ENCODE data around the gene VASN.
"Not testable (repeated sequence)": the region's sequence is repeated elsewhere in the genome, so short reads cannot be mapped to it uniquely, and the experiment has no call there.

The VASN gene

DNA sequence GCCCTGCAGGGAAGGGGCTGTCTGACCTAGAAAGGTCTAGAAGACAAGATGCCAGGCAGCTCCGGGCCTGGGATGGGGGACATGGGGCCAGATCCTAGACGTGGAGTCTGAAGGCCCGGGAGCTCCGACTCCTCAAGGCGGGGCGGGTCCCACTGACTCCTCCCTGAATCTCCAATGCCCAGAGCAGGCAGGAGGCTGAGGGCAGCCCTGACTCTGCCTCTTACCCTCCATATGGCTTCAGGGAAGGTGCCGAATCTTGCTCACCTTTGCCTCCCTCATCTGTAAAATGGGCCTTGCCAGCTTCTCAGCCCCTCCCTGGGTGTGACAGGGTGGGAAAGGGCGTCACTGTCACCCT is 14.8 kb downstream of the VASN start:
- DNase-seq = no peak

DNA sequence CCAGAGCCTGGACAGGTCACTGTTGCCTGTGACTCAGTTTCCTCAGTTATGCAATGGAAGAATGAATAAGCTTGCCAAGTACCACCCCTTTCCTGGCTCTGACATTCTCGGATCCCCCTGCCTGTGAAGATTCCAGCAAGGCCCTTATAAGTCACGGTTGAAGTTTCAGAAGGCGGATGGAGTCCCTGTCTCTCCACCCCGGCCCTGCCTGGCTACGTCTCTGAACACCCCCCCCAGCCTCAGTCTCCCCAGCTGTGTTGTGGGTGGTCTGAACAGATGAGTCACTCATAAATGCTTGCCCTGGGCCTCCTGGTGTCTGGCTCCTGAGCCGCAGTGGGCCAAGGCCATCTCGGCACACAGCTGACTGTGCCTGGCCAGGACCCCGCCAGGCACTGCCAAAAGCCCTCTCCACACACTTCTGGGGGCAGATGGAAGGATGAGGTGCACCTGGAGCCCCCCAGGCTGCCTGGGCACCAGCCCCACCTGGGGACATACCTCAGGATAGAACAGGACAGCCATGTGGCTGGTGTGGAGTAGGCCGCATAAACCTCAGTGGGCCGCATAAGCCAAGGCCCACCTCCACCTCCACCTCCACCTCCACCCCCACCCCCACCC is 15.4 kb downstream of the VASN start:
- no peak for DNase-seq

DNA sequence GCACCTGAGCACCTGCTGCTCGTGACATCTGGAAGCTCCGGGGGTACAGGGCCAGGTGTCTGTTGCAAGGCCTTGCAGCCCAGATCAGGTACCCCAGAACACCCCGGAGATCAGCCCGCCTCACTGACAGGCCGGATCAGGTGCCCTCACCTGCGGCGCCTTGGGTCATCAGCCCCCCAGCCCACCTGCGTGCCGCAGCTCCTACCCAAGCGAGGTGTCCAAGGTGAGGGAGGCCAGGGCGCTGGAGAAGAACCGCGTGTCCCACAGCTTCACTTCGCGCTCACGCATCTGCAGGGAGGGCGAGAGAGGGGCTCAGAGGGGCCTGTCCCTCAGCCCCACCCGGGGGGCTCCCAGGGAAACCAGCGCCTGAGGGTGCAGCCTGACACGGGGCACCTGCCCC is 16.1 kb downstream of the VASN start:
- DNase-seq = no peak

DNA sequence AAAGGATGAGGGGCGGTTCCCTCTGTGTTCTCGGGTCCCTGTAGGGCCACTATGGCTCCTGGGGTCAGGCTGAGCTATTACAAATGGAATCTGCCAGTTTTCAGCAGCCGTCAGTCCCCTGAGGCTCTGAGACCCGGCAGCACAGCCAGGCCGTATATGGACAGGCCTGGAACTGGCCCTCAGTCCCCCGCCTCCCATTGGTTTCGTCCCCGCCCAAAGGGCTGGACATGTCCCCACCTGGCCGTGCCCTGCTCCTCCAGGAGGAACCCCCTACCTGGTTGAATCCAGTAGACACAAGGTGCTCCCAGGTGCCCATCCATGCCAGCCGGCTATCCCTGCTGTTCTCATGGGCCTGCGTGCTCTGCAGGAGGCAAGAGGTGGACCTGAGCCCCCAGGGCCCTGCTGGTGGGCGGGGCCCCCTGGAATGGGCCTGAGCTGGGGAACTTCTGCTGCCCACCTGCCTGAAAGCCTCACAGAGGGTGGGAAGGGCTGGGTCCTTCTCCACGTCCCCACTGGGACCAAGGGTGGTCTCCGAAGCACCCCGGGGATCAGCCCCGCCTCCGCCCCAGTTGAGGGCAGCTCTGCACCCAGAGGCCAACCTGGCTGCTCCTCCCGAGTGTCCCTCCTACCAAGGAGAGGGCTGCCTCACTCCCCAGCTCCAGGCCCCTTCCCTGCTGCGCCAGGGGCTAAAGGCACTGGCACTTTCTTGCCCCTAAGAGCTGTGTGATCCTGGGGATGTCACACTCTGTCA is 16.8 kb downstream of the VASN start:
- DNase-seq = peak; percentile 45

DNA sequence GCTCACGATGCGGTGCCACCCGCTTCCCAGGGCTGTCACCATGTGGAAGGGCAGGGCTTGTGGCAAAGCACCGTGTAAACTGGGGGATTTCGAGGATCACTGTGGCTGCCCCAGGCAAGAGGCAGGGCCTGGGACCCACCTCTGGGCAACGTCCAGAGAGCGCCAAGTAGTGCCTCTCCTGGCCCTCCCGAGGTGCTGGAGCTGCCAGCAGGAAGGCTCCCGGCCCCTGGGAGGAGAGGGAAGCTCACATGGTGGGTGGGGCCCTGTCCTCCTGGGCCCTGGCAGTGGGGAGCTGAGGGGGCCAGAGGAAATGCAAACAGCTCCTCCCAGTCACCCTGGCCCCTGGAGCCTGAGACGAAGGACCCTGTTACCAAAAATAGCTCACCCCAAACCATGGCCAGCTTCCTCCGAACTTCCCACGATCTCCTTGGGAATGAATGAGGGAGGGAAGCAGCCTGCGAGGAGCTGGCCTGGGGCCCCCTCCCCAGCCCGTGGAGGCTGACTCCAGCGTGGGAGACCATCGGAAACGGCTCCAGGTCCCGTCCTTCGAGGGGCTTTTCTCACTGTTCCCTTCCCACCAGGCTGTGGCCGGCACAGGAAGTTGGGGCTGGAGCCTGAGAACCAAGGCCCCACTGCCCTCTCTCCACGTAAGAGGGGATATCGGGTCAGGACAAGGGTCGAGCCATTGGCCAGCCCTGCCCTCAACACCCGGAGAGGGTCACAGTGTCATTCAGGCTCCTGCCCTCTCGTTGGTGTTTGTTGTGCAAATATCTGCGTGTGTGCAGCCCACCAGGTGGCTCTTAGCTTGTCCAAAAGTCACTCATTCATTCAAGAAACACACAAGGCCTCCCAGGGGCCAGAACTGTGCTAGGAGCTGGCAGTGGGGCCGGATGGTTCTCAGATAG is 17.7 kb downstream of the VASN start:
- no peak for DNase-seq

DNA sequence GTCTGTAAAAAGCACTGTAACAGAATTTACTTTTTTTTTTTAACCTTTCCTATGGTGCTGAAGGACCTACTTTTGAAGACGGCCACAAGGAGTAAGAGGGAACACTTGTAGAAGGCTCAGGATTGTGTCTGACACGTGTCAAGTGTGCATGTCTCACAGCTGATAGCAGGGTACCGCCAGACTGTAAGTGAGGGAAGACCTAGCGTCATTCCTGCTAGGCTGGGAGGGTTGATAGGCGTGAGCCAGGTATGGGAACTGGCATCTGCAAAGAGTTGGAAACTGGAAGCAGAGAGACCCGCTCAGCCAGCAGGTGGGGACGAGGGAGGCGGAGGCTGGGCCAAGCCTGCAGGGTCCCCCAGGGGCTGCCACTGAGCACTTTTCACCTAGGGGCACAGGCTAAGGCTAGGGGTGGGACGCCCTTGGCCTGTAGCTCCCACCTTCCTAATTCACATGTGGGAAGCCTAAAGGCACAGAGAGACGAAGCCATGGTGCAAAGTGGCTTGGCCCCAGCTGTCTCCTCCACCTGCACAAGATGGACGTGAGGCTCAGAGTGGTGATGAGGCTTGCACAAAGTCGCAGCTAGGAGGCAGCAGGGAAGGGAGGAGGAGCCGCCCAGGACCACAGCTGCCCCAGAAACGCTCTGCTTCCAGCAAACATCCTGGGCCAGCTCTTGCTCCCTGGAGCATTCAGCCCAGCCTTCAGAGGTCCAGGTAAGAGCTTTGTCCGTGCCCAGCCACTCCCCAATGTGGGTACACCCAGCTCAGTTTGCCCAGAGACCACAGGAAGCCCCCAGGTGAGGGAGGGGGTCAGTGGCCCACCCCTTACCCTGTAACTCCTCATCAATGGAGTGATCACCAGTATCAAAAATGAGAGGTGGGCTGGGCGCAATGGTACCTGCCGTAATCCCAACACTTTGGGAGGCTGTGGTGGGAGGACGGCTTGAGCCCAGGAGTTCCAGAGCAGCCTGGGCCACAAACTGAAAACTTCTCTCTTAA is 18.9 kb downstream of the VASN start:
- DNase-seq = no peak

DNA sequence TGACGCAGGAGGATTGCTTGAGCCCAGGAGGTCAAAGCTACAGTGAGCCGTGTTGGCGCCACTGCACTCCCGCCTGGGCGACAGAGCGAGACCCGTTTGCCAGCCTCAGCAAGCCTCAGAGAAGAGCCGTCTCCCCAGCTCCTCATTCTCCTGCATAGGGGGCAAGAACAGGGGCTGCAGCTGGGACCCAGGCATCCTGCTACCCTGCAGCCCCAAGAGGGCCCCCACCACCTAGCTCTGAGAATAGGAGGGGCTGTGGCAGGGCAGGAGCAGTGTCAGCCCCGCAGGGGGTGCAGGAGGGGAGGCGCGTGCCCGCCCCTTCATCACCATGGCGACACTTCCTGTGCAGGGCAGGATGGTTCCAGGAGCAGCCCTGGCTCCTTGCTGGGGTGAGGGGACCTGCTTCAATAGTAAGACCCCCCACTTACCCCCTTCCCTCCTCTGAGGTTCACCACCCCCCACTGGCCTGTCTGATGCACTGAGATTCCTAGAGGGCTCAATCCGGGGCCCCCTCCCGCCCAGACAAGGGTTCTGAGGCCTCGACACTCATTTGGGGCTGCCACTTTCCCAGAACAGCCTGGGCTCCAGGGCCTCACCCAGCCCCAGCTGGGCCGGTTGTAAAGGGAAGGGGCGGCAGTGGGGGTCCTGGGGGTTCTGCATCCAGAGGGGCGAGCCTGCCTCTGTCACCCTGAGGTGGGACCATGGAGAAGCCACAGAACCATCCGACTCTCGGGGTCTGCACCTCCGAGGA is 20.2 kb downstream of the VASN start:
- no peak for DNase-seq

DNA sequence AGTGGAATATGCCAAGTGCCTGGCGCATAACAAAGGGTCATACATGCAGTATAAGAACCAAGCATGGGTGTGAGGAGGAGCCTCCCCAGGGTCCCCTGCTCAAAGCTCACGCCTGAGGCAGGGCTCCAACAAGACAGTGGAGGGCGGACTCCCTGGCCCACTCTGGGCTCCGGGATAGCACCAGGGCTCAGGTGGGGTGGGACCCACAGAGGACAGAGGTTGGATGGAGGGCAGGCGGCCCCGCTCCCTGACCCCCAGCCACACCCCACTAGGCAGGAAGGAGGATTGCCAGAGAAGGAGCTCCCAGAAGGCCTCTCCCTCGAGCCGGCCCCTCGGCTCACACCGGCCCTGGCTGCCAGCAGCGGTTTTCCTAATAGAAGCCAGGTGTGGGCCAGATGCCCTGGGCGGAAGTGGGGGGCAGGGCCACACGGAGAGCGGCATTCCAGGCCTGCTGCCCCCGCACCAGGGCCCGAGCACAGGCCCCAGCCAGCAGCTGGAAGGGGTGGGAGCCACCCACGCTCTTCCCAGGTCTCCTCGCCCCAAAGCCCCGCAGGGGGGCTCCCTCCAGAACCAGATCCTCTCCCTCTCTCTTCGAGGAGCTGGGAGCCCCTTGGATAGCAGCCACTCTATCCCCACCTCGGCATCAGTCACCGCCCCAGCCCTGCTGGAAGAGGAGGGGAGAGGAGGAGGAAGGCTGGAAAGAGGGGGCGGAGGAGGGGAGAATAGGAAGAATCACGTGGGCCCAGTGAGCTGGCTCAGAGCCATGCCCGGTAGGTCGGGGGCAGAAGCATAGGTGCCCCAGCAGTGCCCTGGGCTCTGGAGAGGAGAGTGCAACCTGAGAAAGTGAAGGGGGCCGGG is 21.0 kb downstream of the VASN start:
- no peak for DNase-seq

DNA sequence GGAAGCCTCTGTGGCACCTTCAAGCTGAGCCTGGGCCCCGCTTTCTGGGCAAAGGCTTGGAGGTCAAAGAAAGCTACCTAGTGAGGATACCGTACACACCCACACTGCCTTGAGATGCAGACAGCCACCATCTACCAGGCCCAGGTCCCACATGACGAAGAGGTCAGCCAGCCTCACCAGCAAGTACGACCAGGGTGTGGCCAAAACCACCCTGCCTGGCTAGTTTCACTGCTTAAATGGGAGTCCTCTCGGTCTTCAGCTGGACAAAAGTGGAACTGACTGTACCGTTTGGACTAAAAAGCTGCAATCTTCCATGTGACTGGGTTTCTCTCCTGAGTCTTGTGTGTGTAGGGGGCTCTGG is 21.6 kb downstream of the VASN start:
- no peak for DNase-seq

DNA sequence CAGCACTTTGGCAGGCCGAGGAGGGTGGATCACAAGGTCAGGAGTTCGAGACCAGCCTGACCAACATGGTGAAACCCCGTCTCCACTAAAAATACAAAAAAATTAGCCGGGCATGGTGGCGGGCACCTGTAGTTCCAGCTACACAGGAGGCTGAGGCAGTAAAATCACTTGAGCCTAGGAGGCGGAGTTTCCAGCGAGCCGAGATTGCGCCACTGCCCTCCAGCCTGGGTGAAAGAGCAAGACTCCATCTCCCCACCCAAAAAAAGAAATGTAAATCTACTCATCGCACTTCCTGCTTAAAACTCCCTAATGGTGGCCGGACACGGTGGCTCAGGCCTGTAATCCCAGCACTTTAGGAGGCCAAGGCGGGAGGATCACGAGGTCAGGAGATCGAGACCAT is 22.2 kb downstream of the VASN start:
- not testable (repeated sequence) for DNase-seq

DNA sequence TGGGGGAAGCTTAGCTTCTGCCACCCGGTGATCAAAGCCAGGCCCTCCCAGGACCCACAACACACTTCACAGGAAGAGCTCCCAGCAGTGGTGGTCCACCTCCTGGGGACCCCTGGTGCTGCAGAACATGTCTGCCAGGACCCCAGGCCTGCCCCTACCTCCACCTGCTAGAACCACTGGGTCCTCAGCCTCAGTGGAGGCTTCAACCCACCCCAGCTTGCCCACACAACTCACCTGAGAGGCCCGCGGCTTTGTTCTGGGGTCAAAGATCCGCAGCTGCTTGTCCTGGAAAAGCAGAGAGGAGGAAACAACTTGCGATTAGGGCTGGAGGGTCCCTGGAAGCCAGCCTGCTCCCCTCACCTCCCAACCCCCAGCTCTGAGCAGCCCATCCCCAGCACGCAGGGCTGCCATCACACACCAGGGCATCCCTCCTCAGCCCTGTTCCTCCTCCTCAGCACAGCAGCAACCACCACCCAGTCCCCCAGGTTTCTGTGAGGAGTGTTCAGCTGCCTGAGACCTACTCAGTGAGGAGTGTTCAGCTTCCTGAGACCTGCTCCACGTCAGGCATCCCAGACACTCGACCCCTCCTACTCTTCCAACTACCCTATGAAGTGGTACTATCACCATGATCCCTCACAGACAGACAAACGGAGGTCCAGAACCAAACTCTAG is 23.5 kb downstream of the VASN start:
- no peak for DNase-seq

DNA sequence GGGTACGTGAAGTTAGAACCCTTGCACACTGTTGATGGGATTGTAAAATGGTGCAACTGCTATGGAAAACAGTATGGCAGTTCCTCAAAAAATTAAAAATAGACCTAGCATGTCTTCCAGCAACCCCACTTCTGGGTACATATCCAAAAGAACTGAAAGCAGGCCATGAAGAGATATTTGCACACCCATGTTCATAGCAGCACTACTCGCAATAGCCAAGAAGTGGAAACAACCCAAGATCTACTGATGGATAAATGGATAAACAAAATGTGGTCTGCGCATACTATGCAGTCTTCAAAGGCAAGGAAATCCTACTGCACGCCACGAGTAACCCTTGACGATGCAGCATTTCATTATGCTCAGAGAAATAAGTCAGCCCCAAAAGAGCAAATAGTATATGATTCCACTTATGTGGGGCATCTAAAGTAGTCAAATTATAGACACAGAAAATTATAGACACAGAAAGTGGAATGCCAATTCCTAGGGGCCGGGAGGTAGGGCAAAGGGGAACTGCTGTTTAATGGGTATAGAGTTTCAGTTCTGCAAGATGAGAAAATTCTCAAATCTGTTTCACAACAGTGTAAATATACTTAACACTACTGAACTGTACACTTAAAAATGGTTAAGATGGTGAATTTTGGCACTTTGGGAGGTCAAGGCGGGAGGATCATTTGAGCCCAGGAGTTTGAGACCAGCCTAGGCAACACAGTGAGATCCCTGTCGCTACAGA is 27.5 kb downstream of the VASN start:
- no peak for DNase-seq

DNA sequence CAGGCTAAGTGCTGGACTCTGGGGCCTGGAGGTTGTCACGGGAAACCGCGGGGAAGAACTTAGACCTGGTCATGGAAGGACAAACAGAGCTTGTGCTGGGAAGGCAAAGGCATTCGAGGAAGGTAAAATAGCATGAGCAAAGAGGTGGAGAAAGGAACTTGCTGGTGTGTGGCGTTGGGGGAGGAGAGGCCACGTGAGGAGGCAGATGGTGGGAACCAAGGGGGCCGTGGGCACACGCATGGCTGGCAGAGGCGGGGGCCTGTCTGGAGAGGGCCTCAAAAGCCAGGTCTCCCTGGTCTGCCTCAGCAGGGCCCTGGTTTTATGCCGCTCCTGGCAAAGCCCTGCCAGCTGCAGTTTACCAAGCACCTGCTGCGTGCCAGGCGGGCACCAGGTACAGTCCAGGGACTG is 29.4 kb downstream of the VASN start:
- no peak for DNase-seq

DNA sequence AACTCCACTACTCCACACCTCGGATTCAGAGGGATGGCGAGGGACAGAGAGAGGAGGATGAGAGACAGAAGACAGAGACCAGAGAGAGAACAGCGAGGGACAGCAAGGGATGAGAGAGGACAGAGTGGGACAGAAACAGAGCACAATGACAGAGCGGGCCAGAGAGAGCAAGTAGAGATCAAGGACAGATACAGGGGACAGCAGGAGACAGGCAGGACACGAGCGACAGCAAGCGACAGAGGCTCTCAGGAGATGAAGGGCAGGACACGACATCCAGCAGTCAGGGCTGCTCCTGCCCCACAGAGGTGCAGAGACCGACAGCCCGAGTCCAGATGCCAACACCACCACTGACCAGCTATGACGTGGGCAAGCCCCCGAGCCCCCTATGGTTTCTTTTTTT is 29.9 kb downstream of the VASN start:
- no peak for DNase-seq

DNA sequence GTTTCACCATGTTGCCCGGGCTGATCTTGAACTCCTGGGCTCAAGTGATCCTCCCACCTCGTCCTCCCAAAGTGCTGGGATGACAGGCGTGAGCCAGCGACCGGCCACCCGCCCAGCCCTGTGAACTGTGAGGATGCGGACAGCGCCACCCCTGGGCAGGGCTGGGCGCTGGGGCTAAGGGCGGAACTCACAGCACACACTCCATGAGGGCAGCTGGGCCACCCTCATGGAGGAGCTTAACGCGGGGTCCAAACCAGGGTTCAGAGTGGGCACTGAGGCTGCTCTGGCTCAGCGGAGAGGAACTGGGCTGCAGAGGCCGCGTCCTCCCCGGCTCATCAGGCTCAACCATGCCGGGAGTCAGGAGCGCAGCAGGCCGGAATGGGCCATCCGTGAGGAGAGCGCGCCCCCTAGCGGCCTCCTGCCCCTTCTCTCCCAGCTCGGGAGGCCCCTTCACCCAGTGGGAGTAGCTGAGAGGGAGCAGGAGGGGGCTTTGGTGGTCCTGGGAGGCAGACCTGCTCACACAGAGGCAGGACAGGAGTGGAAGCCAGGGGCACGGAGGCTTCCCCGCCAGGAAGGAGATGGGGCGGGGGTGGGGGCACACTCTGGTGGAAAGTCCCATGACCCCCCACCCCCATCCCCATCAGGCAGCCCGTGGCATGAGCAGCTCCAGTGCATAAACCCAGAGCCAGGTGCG is 30.9 kb downstream of the VASN start:
- peak; percentile 76 for DNase-seq

DNA sequence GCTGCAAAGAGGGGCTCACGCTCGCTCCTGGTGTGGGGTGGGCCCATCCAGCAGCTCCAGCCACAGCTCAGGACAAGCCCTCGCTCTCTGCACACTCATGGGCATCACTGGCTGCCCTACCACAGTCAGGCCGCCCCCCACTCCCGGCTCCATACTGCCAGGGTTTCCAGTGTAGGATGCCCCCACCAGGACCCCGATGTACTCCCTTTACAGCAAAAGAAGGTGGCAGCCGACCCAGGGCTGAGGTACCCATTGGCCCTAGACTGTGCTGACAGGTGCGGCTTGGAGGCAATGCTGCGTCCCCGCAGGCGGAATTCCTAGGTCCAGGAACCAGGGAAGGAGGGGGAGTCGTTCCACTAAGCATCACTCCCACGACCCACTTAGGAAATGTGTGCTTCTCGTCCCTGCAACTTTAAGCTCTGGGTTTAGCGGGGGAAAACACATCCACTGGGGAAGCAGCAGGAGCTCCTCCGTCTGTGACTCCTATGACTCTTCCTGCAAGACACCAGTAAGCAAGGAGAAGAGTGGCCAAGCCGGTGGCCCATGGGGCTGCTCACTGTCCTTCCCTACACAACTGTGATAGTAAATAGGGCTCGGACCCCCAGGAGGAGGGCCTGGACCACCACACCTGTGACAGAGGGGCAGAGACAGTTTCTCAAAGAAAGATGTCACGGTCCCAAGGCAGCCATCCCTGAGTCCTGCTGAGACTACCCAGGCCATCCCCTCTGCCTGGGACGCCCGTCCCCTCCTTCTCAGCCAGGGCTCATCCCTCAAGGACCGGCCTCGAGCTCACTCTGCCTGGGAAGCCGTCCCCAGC is 31.7 kb downstream of the VASN start:
- DNase-seq = no peak

DNA sequence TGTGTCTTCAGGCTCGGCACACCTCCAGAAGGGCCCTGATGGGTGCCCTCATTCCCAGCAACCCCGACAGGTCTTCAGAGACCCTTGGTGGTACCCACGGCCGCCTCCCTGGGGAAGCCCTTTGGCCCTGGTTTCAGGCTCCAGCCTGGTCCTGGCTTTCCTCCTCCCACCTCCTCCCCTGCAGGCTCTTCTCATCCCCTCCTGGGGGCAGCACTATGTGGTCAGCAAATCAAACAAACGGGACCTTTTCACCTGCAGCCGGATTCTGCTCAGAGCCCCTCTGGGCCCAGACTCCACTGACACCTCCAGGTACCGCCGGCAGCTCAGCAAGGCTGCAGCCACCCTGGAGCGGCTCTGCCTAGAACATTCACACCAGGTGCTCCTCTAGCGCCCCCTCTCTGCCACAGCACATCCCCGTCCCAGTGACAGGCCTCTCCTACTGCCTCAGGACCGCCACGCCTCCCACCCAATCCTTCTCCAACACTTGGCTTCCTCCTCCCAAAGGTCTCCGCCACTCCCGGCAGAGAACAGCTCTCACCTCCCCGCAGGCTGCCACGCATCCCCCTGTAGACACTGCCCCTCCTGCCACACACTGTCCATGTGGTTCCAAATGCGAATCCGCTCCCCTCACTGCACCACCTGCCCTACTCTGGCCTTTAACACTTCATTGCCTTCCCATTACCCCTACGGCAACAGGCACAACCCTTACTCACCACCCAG is 32.8 kb downstream of the VASN start:
- no peak for DNase-seq

All from T1000 (cell line).